NCI-H2107 treated with DMSO at 0.1 percent for 48 hours (cell line): ENCODE data around the gene DAPK2.

Experiments used
- DNase-seq: peaks from one replicate; lab custom pipeline; 2025; ENCODE audit not compliant: unreplicated experiment; lab: John Stamatoyannopoulos, UW

DAPK2 gene

DNA sequence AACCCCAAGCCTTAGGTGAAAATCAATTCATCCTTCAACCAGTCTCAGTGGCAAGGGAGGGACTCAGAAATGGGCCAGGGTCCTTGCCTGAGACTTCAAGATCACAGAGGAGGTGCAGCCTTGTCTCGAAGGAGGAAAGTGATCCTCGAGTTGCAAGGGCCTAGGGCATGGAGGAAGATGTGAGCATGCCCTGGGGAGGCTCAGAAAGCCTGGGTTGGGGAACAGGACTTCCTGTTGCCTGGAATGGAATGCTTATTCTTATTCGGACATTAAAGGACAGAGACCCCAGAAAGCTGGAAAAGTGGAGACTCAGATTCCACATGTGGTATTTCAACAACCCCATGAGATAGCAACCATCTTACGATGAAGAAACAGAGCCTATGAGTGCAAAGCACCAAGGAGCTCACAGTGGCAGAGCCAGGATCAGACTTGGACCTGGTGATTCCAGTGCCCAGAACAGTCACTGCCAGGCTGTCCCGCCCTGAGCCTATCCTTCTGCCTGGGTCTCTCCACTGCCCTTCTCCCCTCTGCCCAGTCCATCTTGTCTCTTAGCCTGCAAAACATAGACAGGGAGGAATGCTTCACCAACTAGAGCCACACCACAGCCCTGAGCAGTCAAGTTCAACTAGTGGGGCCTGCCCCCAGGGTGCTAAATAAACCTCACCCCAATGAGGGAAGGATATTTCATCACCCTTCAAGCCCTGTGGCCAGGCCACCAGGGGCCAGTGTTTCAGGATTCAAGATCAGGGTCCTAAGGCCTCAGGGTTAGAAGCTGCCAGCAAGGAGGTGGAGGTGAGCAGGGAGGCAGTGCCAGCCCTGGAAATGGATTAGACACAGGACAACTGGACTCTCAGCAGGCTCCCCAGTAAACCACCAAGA lies 21.9 kb downstream of the DAPK2 start:
- no peak for DNase-seq

DNA sequence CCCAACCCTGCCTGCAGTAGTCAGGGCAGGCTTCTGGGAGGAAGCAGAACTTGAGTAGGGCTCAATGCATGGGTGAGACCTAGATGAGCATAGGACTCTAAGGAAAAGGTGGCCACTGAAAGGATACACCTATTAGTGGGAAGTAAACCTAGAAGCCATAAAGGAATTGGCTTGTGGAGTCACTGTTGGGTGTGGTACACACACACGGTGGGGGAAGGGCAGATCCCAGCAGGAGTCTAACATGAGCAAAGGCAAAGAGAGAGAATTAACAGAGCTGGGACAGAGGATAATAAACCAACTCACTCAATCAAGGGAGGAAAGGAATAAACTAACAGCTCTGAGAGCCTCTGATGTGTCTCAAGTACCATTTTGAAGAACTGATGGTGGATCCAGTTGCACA lies 23.1 kb downstream of the DAPK2 start:
- no peak for DNase-seq

DNA sequence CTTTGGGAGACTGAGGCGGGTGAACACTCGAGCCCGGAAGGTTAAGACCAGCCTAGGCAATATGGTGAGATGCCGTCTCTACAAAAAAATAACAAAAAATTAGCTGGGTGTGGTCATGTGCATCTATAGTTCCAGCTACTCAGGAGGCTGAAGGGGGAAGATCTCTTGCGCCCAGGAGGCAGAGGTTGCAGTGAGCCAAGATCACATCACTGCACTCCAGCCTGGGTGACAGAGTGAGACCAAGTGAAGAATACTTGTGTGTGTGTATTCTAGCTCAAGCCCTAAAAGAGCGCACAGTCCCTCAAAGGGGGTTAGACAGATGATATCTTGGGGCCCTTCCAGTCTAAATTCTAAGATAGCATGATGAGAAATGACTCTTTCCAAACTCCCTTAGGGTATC lies 23.7 kb downstream of the DAPK2 start:
- DNase-seq, result no peak

DNA sequence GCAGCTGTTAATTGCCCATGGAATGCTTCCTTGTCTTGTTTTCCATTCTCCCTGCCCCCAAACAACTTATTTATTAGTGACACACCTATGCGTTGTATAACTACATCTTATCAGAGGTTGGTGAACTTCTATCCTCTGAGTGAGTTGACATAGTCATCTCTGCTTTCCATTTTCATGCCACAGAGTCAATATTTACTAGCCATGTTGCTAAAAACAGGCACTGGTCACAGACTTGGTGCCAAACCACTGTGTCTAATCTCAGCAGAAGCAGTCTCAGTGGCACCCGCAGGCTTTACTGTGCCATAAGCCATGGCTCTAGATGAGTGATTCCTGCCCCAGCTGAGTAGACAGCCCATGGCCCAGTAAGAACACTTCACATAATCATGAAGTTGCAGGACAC lies 26.5 kb downstream of the DAPK2 start:
- DNase-seq, result no peak

DNA sequence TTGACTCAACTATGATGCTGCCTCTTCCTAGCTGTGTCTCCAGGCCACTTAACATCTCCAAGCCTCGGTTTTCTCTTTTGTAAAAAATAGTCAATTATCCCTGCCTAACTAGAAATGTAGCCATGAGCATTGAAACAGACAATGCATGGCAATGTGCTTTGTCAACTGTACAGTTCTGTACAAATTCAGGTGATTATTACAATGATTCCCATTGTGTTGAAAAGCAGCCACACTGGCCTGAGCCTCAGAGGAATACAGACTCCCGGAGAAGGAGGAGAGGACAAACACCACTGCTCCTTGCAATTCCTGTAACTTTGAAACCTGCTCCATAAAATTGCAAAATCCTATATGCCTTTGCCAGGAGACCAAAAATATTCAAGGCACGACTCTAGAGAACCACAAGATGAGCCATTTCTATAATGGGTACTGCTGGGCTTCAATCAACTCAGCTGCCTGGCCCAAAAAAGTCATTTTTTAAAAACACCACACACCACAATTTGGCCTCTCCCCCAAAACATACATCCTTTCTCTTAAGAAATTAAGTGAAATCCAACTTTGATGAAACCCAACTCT lies 28.6 kb downstream of the DAPK2 start:
- no peak for DNase-seq

DNA sequence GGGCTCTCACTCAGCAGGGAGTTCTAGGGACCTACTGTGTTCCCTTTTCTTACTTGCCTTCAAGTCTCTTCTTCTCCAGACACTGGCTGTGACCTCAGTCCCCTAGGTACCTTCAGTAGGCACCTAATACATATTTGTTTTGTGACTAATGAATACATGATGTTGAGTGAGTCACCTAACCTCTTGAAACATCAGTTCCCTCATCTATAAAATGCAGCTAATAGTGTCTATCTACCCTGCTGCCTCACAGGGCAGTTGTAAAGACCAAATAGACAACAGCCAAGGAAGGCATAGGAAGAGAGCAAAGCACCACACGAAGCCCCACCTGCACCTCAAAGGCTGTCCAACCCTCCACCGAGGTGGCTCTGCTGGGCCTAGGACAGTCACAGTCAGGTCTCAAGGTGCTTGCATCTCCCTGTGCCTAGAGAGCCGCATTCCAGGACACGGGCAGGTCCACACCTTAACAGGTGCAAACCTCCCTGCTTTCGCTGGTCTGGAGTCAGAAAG lies 29.1 kb downstream of the DAPK2 start:
- no peak for DNase-seq

DNA sequence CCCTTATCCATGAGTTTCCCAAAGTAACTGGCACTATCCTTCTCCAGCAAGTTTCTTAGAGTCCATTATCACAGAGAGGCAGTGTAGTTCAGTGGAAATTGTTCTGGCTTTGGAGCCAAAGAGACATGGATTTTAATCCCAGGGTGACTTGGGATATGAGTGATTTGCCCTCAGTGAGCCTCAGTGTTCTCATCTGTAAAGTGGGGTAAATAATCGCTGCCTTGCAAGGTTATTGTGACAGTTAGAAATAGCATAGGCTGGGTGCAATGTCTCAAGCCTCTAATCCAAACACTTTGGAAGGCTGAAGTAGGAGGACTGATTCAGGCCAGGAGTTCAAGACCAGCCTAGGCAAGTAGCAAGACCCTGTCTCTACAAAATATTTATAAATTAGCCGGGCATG lies 30.0 kb downstream of the DAPK2 start:
- DNase-seq, result no peak

DNA sequence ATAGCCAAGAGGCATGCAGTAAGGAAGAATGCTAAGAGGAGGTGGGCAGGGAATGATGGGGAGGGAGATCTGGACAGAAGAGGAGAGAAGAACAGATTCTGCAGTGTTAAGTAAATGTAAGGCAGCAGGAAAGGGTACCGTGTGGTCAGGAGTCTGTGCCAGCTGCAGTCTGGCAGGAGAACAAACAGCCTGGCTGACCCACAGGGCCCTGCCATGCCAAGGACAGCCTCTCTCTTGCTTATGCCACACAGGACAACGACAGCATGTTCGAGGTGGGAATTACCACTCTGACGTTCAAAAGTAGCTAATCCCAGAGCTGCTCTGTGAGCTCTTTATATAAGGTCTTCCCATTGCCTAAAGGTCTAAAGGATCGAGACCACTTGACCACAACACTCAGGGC lies 31.3 kb downstream of the DAPK2 start:
- no peak for DNase-seq

DNA sequence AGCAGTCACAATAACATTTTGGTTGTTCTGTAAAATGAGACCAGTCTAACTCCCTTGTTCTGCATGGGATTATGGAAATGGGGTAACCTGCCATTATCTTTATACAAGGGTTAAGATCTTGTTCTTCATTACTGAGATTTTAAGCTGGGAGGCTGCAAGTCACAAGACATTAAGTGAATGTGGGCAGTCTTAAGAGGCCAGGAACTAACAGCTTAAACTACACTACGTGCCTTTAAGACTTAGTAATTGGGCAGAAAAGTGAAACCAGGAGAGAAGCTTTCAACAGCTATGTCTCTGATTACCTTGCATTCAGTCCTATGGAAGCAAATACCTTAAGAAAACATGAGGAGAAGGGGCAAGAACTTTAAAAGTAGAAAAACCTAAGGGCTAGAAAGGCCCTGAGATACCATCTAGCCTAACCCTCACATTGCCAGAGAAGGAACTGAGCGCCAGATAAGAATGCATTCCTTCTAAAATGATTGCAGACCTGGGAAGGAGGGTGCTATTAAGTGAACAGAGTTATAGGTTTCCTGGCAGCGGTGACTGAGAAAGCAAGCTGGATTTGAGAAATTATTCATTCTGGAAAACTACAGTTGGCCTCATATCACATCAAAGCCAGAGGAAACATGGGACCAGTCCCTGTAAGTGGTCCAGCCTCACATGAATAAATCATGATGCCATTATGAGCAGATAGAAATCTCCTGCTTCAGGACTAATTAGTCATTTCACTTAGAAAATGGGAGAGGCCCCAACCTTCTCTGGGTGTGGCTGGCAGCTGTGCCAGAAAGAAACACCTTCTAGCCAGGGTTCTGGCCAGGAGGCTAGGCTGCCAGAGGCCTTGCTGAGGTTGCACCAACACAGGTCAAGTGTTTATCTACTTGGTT lies 32.9 kb downstream of the DAPK2 start:
- no peak for DNase-seq

DNA sequence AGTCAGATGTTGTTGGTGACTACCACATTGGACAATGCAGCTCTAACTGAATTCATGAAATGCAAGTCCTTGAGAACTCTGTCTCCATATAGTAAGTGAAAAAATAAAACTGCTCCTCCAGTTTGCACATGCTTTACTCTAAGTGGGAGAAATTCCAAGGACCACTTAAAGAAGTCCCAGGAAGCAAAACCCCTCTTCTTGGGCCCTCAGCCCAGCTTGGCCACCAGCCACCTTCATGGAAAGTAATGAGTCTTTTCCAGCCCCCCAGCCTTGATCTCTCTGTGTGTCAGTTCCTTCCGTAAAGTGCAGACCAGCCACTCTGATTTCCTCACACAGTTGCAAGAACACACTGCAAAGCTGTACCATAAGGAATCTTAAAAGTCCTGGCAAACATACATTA lies 34.5 kb downstream of the DAPK2 start:
- no peak for DNase-seq

DNA sequence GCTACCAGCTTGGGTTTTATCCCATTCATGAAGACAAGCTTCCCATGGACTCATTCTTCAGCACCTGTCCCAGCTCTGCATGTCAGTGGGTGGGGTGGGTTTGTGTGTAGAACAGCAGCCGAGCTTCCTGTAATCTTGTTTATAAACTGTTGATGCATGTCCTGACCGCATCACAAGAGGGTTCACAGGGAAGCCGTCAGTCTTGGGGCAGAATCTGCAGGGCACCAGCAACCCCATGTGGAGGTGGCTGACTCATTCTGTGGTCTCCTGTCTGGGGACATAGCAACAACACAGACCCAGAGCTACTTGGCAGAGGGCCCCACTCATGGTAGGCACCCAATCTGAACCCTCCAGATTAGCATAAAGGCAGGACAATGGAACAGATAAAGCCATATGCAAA lies 35.6 kb downstream of the DAPK2 start:
- DNase-seq, result peak; percentile 72

DNA sequence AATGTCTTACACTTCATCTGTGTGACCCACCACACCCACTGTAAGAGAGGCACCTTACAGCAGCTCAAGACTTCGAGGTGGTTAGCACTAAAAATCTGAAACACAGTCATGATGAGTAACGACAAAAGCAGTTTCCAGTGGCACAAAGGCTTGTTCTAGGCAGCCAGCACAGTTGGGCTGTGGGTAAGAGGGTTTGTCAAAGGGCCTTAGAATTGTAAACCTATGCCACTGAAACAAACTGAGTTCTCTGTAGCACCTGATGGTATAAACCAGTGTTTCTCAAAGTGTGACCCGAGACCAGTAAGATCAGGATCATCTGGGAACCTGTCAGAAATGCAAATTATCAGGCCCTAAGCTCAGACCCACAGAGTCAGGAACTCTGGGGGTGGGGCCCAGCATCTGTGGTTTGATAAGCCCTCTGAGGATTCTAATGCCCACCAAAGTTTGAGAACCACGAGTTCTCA lies 36.5 kb downstream of the DAPK2 start:
- DNase-seq, result no peak

DNA sequence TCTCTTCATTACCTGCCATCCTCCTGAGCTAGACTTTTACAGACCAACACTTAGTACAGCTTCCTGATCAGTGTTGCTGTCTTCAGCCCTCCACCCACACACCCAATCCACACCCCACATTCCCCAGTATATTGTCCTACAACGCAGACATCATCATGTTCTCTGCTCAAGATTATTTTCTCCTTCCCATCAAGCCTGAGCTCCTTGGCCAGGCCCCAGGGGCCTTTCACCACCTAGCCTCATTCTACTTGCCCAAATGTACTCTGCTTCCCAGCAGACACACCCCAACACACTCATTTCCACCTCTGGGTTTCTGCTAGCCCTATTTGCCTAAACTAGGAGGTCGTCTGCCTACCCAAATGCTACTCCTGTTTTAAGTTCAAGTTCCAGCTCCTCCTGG lies 37.0 kb downstream of the DAPK2 start:
- no peak for DNase-seq

DNA sequence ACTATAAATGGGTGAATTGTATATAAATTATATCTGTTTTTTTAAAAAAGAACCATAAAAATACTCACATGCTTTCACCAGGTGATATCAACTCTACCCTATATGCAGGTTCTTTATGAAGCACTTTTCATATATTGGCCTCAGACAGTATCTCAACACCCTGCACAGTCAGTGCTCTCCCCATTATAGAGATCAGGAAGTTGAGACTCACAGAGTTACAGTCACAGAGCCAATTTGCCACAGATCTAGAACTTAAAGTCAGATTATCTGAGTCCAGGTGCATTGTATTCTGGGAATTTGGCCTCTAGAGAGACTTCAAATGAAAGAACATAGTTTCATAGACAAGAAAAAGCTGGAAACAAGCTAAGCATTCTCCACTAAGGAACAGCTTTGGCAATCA lies 38.1 kb downstream of the DAPK2 start:
- no peak for DNase-seq

DNA sequence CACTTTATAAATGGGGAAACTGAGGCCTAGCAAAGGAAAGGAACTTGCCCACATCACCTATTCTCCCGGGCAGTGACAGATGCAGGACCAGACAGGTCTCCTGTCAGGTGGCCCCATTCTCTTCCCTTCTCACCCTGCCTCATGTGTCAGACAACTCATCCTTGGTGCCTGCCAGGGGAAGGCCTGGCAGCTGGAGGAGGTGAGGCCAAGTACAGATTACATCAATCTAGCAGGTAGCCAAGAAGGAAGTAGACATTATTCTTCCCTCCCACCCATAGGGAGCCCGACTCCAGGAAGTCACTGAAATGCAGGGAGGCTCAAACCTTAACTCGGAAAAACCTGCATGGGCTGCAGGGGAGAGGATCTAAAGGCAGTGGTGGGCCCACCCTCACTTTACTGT lies 39.6 kb downstream of the DAPK2 start:
- no peak for DNase-seq

DNA sequence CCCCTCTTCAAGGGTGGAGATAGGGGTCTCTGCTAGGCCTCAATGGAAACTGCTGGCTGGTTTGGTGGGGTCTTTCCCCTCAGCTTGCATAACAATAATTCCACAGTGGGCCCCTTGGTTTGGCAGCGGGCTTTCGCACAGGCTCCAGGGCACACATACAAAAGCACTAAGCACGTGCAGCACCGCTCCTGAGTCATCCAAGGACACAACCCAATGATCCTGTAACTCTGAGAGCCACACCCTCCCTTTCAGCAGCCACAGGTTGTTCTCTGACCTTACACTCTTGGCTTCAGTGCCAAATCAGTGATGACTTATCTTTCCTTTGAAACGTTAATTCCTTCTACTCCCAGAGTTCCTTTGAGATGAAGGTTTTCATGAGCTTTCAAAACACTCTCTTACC lies 41.7 kb downstream of the DAPK2 start:
- no peak for DNase-seq

DNA sequence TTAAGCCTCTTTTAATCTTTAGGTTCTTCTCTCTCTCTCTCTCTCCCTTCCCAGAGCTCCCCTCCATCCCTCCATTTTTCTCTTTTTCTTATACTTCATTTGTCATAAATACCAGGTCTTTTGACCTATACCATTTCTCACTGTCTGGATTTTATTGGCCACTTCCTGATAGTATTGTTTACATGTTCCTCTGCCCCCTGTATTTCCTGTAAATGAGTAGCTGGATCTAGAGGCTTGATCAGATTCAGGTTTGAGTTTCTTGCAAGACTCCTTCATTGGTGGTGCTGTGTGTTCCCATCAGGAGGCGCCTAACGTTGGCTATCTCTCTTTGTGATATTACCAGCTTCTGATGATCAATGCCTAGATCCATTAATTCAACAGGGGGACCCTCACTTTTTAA lies 42.2 kb downstream of the DAPK2 start:
- no peak for DNase-seq

DNA sequence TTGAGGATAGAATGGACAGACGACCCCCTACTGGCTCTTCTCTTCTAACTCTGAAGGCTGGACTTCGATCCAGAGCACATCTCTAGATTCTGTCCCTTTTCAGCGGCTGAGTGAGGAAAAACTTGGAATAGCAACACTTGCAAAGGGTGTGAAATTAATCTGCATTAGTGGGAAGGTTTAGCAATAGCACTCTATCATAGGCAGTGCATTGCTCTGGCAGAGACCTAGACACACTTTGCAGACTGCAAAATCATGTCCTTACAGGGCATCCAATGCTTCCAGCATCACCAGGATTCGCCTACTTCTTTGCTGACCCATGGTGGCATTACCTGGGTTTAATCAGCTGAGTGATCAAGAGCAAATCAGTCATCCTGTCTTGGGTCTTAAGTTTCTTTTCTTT lies 43.1 kb downstream of the DAPK2 start:
- DNase-seq, result no peak

DNA sequence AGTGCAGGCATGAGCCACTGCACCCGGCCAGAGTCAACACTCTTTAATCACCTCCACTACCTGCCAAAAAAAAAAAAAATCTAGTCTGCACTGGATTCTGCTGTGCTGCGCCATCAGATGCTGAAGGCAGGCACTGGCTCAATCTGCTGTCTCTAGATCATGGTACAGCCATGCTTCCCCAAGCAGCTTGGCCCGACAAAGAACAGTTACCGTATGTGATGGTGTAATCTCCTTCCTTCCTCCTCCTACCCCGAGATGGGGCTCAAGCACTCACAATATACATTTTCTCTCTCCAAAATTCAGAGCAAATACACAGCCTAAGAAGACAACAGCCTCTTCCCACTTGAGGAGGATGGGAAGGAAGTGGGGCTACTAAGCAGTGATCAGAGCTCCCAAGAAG lies 45.1 kb downstream of the DAPK2 start:
- no peak for DNase-seq

DNA sequence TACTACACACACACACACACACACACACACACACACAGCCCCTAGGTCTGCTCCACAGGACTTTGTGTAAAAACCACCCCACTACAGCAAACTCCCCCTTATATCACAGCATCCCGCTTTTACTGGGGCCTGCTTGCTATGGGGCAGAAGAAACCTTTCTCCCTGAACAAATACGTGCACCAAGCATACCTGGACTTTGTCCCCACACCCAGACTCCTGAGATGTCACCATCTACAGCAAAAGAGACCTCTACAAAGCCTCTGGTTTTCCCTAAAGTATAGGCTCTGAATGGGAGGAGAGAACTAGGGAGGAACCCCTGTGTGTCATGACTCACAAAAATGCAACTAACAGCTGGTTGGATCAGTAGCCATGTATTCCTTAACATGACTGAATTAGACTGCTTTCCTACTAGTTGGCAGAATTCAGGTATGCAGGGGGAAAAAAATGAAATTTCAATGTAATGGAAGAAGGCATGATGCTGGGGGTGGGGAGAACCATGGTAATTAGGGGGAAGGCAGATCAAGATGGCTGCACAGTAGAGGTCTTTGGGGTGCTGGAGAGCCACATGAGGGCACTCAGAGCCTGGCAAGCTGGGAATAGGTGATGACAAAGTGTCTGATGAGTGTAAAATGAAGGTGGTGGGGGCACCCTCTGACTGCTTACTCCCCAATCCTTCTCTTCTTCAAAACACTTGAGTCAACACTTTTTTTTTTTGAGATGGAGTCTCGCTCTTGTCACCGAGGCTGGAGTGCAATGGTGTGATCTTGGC lies 45.9 kb downstream of the DAPK2 start:
- DNase-seq, result no peak

DNA sequence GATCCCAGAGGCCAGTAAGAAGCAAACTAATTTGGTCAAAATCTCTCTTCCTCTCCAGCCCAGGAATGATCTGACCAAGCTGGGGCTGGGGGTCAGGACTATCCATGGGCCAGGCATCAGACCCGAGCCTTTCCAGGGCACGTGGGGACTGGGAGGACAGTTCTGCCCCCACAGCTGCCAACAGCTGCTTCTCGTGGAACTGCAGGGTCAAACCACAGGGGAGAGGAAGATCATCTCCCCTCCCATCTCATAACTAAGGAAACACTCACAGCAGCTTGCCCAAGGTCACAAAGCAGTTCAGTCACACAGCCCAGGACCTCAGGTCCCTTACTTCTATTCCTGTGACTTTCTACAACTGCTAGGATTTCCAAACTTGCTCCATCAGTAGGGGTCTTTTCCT lies 47.1 kb downstream of the DAPK2 start:
- no peak for DNase-seq
